ENCODE results near the gene PIGX.

The PIGX gene

DNA sequence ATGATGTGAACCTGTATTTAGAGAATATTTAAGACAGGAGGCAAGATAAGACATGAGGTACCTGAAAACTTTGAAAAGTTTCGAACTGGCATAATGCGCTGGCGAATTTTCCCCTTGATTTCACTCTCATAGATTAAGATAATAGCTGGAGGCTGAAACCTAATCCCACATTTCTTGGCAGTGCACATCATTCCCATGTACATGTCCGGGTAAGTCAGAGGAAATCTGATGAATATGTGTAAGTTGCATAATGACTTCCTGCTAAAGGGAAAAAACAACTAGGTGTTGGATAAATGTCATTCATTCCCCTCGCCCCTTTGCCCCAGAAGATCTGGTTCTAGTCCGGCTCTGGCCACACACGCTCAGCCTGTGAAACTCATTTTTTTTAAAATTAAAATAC lies 3.7 kb upstream of the PIGX start:
- TF ChIP-seq TAF1 (IDR thresholded peaks at IDR 0.05; ENCODE audit: borderline replicate concordance, insufficient read depth, low read length) (no peak), SIN3A (IDR thresholded peaks at IDR 0.05; ENCODE audit: borderline replicate concordance, insufficient read depth, low read length) (no peak), POLR2AphosphoS5 (IDR thresholded peaks at IDR 0.05; ENCODE audit: low read depth, low read length) (no peak), FOXP2 (optimal IDR thresholded peaks at IDR 0.05; ENCODE audit: borderline replicate concordance, extremely low read depth, extremely low read length, insufficient read depth) (no peak)
- TF ChIP-seq, protein P1, sequence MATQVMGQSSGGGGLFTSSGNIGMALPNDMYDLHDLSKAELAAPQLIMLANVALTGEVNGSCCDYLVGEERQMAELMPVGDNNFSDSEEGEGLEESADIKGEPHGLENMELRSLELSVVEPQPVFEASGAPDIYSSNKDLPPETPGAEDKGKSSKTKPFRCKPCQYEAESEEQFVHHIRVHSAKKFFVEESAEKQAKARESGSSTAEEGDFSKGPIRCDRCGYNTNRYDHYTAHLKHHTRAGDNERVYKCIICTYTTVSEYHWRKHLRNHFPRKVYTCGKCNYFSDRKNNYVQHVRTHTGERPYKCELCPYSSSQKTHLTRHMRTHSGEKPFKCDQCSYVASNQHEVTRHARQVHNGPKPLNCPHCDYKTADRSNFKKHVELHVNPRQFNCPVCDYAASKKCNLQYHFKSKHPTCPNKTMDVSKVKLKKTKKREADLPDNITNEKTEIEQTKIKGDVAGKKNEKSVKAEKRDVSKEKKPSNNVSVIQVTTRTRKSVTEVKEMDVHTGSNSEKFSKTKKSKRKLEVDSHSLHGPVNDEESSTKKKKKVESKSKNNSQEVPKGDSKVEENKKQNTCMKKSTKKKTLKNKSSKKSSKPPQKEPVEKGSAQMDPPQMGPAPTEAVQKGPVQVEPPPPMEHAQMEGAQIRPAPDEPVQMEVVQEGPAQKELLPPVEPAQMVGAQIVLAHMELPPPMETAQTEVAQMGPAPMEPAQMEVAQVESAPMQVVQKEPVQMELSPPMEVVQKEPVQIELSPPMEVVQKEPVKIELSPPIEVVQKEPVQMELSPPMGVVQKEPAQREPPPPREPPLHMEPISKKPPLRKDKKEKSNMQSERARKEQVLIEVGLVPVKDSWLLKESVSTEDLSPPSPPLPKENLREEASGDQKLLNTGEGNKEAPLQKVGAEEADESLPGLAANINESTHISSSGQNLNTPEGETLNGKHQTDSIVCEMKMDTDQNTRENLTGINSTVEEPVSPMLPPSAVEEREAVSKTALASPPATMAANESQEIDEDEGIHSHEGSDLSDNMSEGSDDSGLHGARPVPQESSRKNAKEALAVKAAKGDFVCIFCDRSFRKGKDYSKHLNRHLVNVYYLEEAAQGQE (IDR thresholded peaks at IDR 0.05; ENCODE audit: insufficient read depth in 1 of 2, low read depth in 2 of 2, low read length in 2 of 2): no peak

DNA sequence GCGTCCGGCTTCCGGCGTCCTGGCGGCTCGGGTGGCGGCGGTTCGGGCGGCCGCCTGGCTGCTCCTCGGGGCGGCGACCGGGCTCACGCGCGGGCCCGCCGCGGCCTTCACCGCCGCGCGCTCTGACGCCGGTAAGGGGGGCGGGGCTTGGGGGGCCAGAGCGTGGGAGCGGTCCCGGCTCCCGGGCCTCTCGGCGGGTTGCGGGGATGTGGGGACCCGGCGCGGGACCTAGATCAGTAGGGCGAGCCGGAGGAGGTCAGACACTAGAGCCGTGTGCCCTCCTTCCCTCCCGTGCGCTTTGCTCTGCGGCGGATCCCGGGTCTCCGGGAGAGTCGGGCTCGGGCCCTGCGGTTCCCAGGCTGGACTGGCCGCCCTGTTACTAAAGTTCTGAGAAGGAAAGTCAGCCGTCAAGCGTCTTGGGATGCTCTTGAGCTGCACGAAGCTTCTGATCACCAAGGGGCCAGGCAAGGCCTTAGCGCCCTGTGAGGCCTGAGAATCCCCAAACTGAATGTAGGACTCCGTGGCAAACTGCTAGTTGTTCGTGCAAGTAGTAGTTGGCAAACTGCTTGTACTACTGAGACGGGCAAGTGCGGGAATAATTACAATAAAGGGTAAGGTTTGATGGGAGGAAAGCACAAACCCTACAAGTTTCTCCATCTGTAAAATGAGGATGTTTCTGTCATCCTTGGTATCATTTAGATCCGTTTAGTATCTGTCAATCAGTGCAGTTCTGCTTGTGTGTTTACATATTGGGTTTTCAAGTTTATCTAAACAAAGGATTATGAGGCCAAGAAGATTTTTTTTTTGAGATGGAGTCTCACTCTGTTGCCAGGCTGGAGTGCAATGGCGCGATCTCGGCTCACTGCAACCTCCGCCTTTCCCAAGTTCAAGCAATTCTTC lies 587 bp downstream of the PIGX start:
- TF ChIP-seq, protein P1 (IDR thresholded peaks at IDR 0.05; ENCODE audit: insufficient read depth in 1 of 2, low read depth in 2 of 2, low read length in 2 of 2): no peak
- TF ChIP-seq TAF1 (IDR thresholded peaks at IDR 0.05; ENCODE audit: borderline replicate concordance, insufficient read depth, low read length) (no peak), FOXP2 (optimal IDR thresholded peaks at IDR 0.05; ENCODE audit: borderline replicate concordance, extremely low read depth, extremely low read length, insufficient read depth) (no peak), SIN3A (IDR thresholded peaks at IDR 0.05; ENCODE audit: borderline replicate concordance, insufficient read depth, low read length) (no peak), POLR2AphosphoS5 (IDR thresholded peaks at IDR 0.05; ENCODE audit: low read depth, low read length) (no peak)

DNA sequence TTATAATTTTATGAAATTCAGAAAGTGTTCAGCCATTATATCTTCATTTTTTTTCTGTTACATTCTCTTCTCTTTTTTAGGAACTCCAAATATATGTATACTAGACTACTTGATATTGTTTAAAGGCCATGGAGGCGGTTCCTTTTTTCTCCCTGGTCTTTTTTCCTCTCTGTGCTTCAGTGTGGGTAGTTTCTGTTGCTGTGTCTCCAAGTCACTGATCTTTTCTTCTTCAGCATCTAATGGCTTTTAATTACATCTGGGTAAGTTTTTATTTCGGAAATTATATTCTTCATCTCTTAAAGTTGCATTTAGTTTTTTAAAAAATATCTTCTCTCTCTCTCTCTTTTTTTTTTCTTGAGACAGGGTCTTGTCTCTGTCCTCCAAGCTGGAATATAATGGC lies 8.9 kb downstream of the PIGX start:
- TF ChIP-seq TAF1 (IDR thresholded peaks at IDR 0.05; ENCODE audit: borderline replicate concordance, insufficient read depth, low read length) (no peak), FOXP2 (optimal IDR thresholded peaks at IDR 0.05; ENCODE audit: borderline replicate concordance, extremely low read depth, extremely low read length, insufficient read depth) (no peak), POLR2AphosphoS5 (IDR thresholded peaks at IDR 0.05; ENCODE audit: low read depth, low read length) (no peak), SIN3A (IDR thresholded peaks at IDR 0.05; ENCODE audit: borderline replicate concordance, insufficient read depth, low read length) (no peak)
- TF ChIP-seq, protein P1 (IDR thresholded peaks at IDR 0.05; ENCODE audit: insufficient read depth in 1 of 2, low read depth in 2 of 2, low read length in 2 of 2): no peak

DNA sequence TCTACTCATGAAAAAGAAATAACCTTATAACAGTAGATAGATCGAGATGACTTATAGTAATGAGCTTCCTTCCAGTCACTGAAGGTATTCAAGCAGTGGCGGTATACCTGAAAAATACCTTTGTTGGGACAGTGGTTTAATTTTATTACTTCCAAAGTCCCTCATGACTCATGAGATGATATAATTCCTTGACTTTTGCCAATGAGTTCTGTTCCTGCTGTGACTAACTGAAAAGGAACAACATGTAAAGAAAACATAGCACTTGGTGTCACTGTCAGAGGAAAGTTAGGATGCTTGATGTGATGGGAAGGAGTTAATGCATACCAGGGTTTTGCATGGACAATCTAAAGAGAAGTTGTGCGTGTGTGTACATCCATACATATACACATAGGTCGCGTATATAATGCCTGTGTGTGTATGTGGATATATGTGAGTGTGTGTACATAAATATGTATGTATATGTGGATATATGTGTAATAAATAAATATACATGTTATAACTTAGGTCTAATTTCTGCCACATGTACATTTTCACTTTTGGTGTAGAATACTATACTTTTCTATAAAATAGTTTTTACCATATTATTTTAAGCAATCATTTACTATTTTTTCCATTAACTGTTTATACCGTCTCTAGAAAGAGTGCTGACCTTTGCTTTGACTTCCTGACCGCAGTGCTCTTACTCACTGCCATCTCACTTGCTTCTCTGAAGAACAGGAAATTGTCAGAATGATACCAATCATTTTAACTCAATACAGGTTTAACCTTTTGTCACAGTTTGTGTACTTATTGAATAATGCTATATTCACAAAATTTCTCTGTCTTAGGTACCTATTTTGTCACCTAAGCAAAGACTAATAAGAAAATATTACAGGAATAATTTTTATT lies 14.9 kb downstream of the PIGX start:
- no peak for TF ChIP-seq SIN3A (IDR thresholded peaks at IDR 0.05; ENCODE audit: borderline replicate concordance, insufficient read depth, low read length)
- TF ChIP-seq FOXP2 (optimal IDR thresholded peaks at IDR 0.05; ENCODE audit: borderline replicate concordance, extremely low read depth, extremely low read length, insufficient read depth): no peak
- no peak for TF ChIP-seq TAF1 (IDR thresholded peaks at IDR 0.05; ENCODE audit: borderline replicate concordance, insufficient read depth, low read length)
- no peak for TF ChIP-seq POLR2AphosphoS5 (IDR thresholded peaks at IDR 0.05; ENCODE audit: low read depth, low read length)
- TF ChIP-seq, protein P1 (IDR thresholded peaks at IDR 0.05; ENCODE audit: insufficient read depth in 1 of 2, low read depth in 2 of 2, low read length in 2 of 2): no peak

Data from PFSK-1 (cell line).